Renal cortex interstitium (tissue), 11 donors: ENCODE data around the gene ATP13A2. TPM values are rescaled to one million over a fixed set of nuclear protein-coding genes. Genes with fewer than 3 reads are reported as not detected.

ENCODE experiments used
- DNase-seq, 11 donors: peaks; one replicate each; pipeline ENCODE4 v3.0.0-alpha.2; 2013; ENCODE audit warnings: low read depth in 9 of 11, low spot score in 4 of 11; ENCODE audit errors: extremely low read depth in 1 of 11
- polyA plus RNA-seq, 3 donors: library from polyadenylated mRNA; unstranded; fragments of 120-200 nt; gene quantifications; one replicate each; pipeline ENCODE4 v1.2.1, GENCODE V29; 2013; ENCODE audit not compliant: insufficient read length in 3 of 3

Gene ATP13A2
- polyA plus RNA-seq, 3 donors = 27.8 to 38.6 (median 33.9) TPM

DNA sequence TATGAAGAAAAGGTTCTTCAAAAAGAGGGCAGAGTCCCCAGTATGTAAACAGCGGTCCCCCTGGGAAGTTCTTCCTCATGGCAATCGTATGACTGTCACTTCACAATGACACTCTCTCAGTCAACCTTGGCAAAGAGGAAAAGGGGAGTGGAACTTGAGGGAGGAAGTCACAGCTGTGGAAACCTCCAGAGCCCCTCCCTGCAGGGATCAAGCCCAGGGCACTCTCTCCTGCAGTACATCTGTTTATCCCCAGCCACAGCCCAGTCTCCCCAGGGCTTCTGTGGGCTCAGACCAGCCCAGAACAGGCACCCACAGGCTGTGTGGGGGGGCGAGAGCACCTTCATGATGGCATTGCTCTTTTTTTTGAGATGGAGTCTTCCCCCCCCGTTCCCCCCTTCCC lies 2.0 kb downstream of the ATP13A2 start:
- no peak for DNase-seq

DNA sequence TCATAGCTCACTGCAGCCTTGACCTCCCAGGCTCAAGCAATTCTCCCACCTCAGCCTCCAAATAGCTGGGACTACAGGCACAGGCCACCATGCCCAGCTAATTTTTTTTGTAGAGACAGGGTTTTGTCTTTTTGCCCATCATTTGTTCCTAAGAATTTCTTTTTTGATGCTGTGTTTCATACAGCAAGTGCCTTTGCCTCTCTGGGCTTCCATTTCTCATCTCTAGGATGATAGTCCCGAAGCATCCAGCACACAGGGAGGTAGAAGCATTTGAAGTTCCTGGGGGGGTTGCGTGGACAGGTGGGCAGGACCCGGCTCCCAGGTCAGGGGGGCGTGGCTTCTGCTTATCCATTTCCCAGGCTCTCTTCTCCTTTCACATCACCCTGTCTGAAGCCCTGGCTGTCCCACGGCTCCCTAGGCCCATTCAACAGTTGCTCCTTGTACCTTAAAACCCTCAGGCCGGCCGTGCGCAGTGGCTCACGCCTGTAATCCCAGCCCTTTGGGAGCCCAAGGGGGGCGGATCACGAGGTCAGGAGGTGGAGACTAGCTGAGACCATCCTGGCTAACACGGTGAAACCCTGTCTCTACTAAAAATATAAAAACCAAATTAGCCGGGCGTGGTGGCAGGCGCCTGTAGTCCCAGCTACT lies 3.4 kb downstream of the ATP13A2 start:
- DNase-seq = no peak

DNA sequence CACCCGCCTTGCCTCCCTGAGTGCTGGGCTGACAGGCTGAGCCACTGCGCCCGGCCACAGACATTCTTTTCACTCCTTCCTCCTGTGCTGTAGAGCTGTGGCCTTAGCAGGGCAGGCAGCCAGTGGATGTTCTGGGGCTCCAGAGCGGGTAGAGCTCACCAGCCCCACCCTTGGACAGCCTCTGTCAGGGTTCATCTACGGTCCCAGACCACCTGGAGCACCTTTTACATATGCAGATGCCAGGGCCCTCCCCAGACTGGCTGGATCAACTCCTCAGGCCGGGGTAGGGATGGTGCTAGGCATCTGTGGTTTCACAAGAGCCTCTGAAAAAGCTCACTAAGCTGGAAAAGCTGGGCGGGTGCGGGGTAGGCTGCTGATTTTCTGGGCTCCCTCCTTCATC lies 4.6 kb downstream of the ATP13A2 start:
- no peak for DNase-seq

DNA sequence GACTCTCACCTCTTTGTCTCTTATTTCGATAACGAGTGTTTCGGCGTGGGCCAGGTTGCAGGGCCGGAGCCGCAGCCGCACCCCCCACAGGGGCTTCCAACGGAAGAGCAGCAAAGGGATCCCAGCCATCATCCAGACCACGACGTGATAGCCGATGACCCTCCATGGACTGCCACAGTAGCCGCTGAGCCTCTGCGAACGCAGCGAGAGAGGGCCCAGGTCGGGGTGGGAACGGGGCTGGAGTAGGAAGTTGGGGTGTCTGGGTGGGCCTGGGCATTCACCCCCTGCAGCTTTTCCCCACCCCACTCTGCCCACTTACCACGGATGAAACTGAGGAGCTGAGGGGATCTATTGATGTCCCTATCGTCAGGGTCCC lies 6.4 kb downstream of the ATP13A2 start:
- no peak for DNase-seq

DNA sequence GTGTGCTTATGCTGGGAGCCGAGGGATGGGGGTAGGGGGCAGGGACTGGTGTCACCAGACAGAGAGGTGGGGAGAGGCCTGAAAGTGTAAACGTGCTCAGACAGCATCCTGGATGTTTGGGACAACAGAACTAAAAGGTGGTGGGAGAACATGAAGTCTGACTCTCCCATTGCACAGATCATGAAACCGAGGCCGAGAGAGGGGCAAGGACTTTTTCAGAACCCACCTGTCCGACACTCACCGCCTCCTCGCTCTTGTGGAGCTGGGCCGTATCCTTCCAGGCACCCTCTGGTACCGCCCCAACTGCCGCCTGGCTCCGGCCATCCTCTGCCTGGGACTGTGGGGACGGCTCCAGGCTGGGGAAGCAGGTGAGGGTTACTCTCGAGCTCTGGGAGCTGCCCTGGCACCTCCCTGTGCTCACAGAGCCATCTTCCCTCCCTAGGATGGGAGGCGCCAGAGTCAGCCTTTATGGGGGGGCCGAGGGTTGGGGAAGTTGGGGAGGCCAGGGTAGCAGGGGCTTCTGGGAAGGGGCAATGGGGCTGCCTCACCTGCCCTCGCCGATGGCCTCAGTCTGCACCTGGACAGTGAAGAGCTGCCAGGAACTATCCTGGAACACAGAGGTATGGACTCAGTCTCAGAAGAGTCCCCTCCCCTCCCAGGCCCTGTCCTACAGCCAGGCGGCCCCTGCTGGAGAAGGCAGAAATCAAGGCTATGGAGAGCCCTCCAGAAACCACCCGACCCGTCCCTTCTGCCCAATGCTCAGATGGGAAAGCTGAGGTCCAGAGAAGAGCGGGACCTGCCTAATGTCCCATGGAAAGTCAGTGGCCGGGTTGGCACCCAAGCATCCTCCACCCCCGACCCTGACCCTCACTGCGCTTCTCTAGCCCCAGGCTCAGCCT lies 7.0 kb downstream of the ATP13A2 start:
- DNase-seq = no peak

DNA sequence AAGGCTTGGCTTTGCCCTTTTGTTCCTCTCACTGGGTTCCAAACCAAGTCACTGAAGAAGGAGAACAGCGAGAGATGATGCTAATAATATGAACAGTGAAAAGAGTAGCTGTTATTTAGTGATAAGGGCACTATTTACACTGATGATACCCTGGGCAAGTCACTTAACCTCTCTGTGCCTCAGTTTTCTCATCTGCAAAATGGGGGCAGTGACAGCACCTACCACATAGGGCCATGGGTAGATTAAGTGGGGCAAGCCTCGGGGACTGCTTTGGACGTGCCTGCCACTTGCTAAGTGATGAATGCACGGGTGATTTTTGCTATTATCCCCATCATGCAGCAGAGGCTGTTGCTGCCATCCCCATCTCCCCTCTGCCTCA lies 9.2 kb downstream of the ATP13A2 start:
- no peak for DNase-seq

DNA sequence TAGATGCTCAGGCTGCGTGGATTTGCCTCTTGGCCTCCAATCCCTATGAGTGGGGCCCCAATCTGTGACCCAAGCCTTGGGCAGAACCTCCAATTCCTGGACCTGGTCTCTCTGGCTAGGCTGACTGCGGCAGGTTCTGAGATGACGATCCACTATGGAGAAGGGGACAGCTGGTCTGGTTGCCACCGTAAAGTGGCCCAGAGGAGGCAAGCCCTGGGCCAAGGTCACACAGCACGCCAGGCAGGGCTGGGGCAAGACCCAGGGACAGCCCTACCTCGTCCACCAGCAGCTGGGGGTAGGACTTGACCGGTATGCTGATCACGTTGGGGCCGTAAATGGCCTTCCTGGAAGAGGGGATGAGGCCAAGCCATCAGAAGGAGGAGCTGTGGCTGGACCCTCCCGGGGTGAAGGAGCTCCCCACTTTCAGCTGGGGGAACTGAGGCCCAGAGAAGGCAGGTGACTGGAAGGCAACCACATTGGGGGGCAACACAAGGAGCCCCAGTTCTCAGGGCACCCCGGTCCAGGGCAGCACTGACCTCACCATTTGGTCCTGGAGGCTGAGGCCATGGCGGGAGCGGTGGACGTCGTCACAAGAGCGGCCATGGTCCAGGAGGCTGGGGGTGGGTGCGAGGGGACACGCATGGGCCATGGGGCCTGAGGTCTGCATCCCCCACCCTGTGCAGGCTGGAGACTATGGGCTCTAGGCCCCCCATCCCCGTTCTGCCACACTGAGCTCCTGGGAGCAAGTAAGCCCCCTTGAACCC lies 9.8 kb downstream of the ATP13A2 start:
- no peak for DNase-seq

DNA sequence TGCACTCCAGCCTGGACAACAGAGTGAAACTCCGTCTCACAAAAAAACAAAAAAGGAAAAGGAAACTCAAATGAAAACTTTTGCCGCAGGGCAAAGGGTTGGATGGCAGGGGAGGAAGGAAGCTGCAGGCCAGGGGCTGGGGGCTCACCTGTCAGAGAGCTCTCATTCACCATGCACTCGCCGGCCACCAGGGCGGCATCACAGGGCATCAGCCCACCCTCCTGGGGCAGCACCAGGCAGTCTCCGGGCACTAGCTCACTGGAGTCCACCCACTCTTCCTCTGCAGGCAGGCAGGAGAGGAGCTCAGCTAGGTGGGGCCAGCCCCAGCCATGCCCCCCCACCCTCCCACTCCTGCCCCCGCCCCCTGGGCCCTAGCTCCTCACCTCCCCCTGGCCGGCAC lies 11.9 kb downstream of the ATP13A2 start:
- no peak for DNase-seq

DNA sequence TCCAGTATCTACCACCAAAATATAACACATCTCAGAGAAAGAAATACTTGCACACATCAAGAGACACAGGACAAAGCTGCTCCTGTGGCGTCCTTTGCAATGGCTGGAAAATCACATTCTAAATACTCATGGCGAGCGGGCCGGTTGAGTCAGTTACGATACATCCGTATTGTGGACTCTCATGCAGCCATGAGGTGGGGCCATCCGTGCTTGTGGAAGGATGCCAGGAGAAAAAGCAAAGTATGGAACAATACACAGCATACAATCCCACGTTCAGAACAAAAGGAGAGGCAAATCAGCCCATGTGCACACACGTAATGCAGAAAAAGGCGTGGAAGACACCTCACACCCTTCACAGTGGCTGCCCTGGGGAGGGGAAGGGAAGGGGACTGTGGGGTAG lies 13.1 kb downstream of the ATP13A2 start:
- DNase-seq = no peak

DNA sequence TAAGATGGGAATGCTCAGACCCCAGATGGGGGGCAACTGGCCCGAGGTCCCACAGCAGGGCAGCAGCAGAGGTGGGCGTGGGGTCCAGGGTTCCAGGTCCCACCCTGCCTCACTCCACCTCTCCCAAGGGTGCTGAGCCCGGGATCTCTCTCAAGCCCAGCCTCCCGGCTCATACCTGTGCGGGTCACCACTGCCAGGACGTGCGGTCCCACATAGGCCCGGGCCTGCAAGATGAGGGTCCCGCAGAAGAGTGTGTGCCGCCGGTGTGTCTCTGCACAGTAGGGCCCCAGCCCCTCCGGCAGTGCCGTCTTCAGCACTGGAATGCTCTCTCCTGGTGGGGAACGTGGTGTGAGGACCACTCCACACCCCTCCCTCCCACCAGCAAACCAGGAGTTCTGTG lies 14.9 kb downstream of the ATP13A2 start:
- no peak for DNase-seq

DNA sequence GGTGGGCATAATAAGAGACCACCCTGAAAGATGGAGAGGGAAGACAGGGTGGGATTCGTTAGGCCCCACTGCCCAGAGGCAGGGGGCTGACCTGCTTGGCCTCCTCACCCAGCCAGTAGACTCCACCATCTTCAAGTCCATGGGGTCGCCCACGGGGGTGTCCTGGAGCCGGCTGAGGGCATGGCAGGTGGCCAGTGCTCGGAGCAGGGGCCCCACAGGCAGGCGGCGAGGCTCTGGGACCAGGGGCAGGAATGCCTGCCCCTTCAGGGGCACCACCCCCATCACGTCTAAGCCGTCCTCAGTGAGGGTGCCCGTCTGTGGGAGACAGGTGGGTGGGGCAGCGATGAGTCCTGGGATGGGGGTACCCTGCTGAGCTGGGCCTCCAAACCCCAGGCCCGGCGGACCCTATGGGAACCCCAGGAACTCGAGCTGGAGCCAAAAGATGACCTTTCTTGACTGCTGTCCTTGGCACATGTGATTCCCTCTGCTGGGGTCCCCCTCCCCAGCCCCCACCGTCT lies 18.1 kb downstream of the ATP13A2 start:
- no peak for DNase-seq

DNA sequence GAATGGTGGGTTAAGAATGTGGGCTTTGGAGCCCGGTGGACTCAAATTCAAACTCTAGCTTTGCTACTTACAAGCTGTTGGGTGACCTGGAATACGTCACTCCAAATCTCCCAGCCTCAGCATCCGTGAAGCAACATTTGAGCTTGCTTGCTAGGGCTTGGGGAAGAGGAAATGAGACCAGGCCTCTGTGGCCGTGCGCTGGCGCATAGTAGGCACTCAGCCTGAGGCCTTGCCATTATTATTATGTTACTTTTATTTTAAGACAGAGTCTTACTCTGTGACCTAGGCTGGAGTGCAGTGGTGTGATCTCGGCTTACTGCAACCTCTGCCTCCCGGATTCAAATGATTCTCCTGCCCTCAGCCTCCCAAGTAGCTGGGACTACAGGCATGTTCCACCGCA lies 19.1 kb downstream of the ATP13A2 start:
- DNase-seq = no peak

DNA sequence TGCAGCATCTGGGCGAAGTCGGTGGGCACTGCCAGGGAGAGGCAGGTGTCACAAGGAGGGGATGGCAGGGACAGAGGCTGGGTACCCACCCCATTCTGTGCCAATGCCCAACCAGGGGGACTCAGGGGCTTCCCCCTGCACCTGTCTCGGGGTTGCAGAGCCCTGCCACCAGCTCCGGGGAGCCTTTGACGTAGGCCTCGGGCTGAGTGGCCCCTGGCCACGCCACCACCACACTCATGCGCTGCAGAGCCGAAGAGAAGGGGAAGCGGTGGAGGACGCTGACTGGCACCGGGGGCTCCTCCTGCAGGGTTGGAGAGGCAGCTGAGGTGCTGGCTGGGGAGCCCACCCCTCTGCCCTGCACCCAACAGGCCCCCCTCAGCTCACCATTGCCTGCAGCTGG lies 19.6 kb downstream of the ATP13A2 start:
- no peak for DNase-seq

DNA sequence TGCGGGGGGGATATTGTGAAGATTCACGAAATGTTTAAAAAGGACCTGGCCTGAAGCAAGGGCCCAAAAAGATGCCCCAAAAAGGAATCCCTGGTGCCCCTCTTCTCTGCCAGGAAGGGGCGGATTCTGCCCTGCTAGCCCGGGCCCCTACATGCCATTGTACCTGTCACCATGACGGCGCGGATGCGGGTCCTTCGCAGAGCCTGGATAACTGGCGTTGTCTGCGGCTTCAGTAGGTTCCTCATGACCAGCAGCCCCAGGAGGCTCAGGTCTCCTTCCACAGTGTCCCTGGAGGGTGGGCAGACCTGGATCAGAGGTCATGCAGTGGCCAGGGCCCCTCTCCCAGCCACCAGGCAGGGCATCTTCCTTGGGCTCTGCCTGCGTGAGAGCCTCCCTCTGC lies 20.2 kb downstream of the ATP13A2 start:
- no peak for DNase-seq

DNA sequence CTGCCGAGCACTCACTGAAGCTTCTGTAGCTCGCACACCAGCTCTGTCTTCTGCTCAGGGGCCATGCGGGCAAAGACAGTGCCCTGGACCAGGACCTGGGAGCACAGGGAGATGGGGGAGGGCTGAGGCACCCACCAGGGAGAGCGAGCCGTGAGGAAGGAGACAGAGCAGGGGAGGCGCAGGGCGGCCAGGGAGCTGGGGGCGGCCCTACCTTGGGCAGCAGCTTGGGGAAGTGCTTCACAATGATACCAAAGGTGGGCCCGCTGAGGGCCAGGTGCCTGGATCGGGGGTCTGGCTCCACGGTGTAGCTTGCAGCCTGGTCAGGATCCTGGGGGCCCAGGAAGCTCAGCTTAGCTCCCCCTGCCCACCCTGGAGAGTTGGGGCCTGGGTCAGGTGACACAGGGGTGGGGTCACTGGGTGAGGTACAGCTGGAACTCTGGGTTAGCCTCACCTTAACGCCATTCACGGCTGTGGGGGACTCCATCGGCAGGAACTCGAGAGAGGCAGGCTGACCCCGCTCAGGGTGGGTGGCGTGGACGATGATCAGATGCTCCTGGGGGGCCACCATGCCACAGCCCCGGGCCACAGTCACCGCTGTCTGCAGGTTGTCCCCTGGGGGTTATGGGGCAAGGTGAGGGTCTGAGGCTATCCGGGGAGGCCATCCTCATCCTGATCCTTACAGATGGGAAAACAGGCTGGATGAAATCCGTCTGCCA lies 21.9 kb downstream of the ATP13A2 start:
- no peak for DNase-seq

DNA sequence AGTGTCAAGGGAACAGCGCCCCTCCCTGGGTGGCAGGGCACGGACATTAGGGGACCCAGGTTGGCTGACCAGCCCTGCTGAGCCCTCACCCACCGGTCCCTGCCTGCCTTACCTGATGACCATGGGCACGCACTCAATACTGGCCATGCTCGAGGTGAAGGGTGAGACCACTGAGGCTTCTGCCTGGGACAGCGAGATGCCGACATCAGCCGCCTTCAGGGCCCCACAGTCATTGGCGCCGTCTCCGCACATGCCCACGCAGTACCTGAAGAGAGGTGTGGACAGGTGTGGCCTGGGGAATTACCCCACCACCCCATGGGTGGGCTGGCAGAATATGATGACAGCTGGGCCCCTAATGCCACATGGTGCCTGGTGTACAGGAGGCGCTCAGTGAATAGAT lies 23.5 kb downstream of the ATP13A2 start:
- DNase-seq = no peak

DNA sequence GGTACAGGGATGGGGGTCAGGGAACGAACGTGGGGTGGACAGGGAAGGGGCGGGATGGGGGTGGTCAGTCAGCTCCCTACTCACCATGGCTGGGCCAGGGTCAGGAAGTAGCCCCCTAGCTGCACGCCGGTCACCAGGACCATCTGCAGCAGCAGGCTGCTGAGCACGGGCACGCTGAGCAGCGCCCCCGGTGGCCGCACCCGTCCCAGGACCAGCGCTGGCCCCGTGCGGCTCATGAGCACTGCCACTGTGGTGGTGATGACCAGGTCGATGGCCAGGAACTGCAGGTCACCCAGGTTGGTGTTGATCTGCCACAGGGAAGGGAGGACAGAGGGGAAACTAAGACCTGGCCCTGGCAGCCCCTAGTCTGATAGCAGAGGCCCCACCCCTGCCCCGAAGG lies 24.8 kb downstream of the ATP13A2 start:
- no peak for DNase-seq

DNA sequence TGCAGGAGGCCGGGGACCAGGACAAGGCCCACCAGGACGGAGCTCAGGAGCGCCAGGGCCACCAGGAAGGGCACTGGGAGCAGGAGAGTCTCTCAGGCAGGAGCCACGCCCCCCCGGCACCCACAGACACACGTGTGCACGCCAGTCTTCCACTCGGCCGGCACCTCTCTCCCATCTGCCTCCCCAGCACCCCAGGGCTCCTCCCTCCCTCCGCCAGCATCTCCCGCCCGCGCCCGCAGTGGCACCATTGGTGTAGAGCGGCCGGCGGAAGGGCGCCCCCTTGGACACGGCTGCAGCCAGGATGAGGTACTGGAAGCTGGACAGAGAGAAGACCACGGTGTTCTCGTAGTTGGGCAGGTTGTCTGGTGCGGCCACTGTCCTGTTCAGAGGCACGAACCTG lies 25.2 kb downstream of the ATP13A2 start:
- DNase-seq = no peak

DNA sequence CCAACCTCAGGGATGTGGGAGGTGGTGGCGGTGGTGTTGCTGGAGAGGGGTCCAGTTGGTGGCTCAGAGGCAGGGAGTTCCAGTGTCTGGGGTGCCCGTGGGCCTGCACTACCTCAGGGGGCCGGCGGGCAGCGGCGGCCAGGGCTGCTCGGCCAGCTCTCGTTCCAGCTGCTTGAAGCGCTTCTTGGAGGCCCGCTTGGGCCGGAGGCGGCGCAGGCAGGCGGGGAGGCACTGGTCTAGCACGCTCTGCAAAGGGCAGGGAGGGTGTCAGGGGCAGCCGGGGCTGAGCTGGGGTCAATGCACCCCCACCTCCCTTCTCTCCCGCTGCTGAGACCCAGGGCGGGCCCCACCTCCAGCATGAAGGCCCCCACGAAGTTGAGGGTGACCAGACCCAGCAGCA lies 25.6 kb downstream of the ATP13A2 start:
- DNase-seq = no peak
